H9 (cell line): ENCODE results near the gene RERE. TPM values are rescaled to one million over a fixed set of nuclear protein-coding genes. Genes with fewer than 3 reads are reported as not detected.

Experiments
- DNase-seq: peaks from one replicate; pipeline ENCODE4 v3.0.0-alpha.2; 2017
- H2AFZ ChIP-seq: one replicate; pipeline ENCODE4 v1.6.1; 2013; ENCODE audit warnings: mild to moderate bottlenecking, low read length, control low read depth, moderate library complexity
- H2AK5ac ChIP-seq: 2 replicates; pipeline ENCODE4 v1.6.1; 2013; ENCODE audit warnings: low read length, control low read depth, mixed read lengths; ENCODE audit not compliant: insufficient read length
- H2BK120ac ChIP-seq: one replicate; pipeline ENCODE4 v1.6.1; 2013; ENCODE audit warnings: low read depth, mild to moderate bottlenecking, low read length, control low read depth, inconsistent platforms; ENCODE audit not compliant: poor library complexity, severe bottlenecking
- H2BK12ac ChIP-seq: 2 replicates; pipeline ENCODE4 v1.6.1; 2013; ENCODE audit warnings: low read length, control low read depth, mixed read lengths, low read depth; ENCODE audit not compliant: insufficient read length
- H2BK15ac ChIP-seq: 2 replicates; pipeline ENCODE4 v1.6.1; 2013; ENCODE audit warnings: low read depth, low read length, control low read depth
- H2BK20ac ChIP-seq: one replicate; pipeline ENCODE4 v1.6.1; 2013; ENCODE audit warnings: low read depth, mild to moderate bottlenecking, low read length, control low read depth, inconsistent platforms; ENCODE audit not compliant: poor library complexity, severe bottlenecking
- H2BK5ac ChIP-seq: 2 replicates; pipeline ENCODE4 v1.6.1; 2013; ENCODE audit warnings: low read length, control low read depth, mixed read lengths; ENCODE audit not compliant: insufficient read length
- H3K14ac ChIP-seq: 2 replicates; pipeline ENCODE4 v1.6.1; 2013; ENCODE audit warnings: low read length, control low read depth; ENCODE audit not compliant: insufficient read depth
- H3K18ac ChIP-seq: 2 replicates; pipeline ENCODE4 v1.6.1; 2013; ENCODE audit warnings: low read depth, mild to moderate bottlenecking, mixed read lengths, low read length, control low read depth; ENCODE audit not compliant: insufficient read length
- H3K23ac ChIP-seq: 2 replicates; pipeline ENCODE4 v1.6.1; 2013; ENCODE audit warnings: low read length, control low read depth, mixed read lengths, low read depth; ENCODE audit not compliant: insufficient read length
- H3K23me2 ChIP-seq: 2 replicates; pipeline ENCODE4 v1.6.1; 2013; ENCODE audit warnings: low read depth, mild to moderate bottlenecking, mixed read lengths, low read length, control low read depth; ENCODE audit not compliant: insufficient read length, poor library complexity, severe bottlenecking
- H3K27ac ChIP-seq: 2 replicates; pipeline ENCODE4 v1.5.1; 2013; ENCODE audit warnings: low read length, control low read depth, mixed read lengths, low read depth; ENCODE audit not compliant: insufficient read length
- H3K27me3 ChIP-seq: 2 replicates; pipeline ENCODE4 v1.6.1; 2013; ENCODE audit warnings: low read length, control low read depth, inconsistent platforms; ENCODE audit not compliant: insufficient read depth
- H3K4ac ChIP-seq: 2 replicates; pipeline ENCODE4 v1.6.1; 2013; ENCODE audit warnings: low read depth, mild to moderate bottlenecking, control low read depth, inconsistent platforms, low read length, moderate library complexity
- H3K4me1 ChIP-seq: 2 replicates; pipeline ENCODE4 v1.6.1; 2013; ENCODE audit warnings: low read length, control low read depth, inconsistent platforms; ENCODE audit not compliant: insufficient read depth
- H3K4me2 ChIP-seq: 2 replicates; pipeline ENCODE4 v1.6.1; 2013; ENCODE audit warnings: low read length, control low read depth, mixed read lengths; ENCODE audit not compliant: insufficient read length, insufficient read depth
- H3K56ac ChIP-seq: 2 replicates; pipeline ENCODE4 v1.6.1; 2013; ENCODE audit warnings: low read depth, mild to moderate bottlenecking, mixed read lengths, low read length, control low read depth; ENCODE audit not compliant: insufficient read length
- H3K79me1 ChIP-seq: 2 replicates; pipeline ENCODE4 v1.6.1; 2013; ENCODE audit warnings: low read depth, mild to moderate bottlenecking, moderate library complexity, low read length, control low read depth, inconsistent platforms; ENCODE audit not compliant: insufficient read depth, poor library complexity, severe bottlenecking
- H3K79me2 ChIP-seq: 2 replicates; pipeline ENCODE4 v1.6.1; 2013; ENCODE audit warnings: low read length, control low read depth, inconsistent platforms; ENCODE audit not compliant: insufficient read depth
- H3K9ac ChIP-seq: 2 replicates; pipeline ENCODE4 v1.6.1; 2013; ENCODE audit warnings: low read length, control low read depth, mixed read lengths; ENCODE audit not compliant: insufficient read length; ENCODE audit errors: extremely low read depth
- H3K9me3 ChIP-seq: one replicate; pipeline ENCODE4 v1.6.1; 2013; ENCODE audit warnings: low read depth, low read length, inconsistent platforms; ENCODE audit not compliant: control insufficient read depth
- H3T11ph ChIP-seq: one replicate; pipeline ENCODE4 v1.6.1; 2013; ENCODE audit warnings: mild to moderate bottlenecking, low read length, control low read depth, inconsistent platforms
- H4K20me1 ChIP-seq: one replicate; pipeline ENCODE4 v1.6.1; 2013; ENCODE audit not compliant: control insufficient read depth, insufficient read length, insufficient read depth
- H4K5ac ChIP-seq: 2 replicates; pipeline ENCODE4 v1.6.1; 2013; ENCODE audit warnings: low read depth, mild to moderate bottlenecking, mixed read lengths, low read length, control low read depth; ENCODE audit not compliant: insufficient read length
- H4K8ac ChIP-seq: replicated peaks from 2 replicates; pipeline ENCODE4 v1.6.1; 2013; ENCODE audit warnings: low read length, control low read depth, mixed read lengths, low read depth; ENCODE audit not compliant: insufficient read length
- H4K91ac ChIP-seq: 2 replicates; pipeline ENCODE4 v1.6.1; 2013; ENCODE audit warnings: low read depth, mild to moderate bottlenecking, moderate library complexity, mixed read lengths, low read length, control low read depth; ENCODE audit not compliant: insufficient read length
- H3K27ac Mint-ChIP-seq, 3 experiments: 2 replicates in 2 of 3; 3 replicates in 1 of 3; pipeline ENCODE4 v1.8.0; 2020 to 2021; ENCODE audit warnings: mixed read lengths in 3 of 3, mild to moderate bottlenecking in 1 of 3, moderate library complexity in 1 of 3
- H3K27me3 Mint-ChIP-seq: 2 replicates; pipeline ENCODE4 v1.8.0; 2021; ENCODE audit warnings: low read depth, mild to moderate bottlenecking, moderate library complexity, mixed read lengths
- H3K36me3 Mint-ChIP-seq, 3 experiments: 2 replicates in 2 of 3; 3 replicates in 1 of 3; pipeline ENCODE4 v1.8.0; 2020 to 2021; ENCODE audit warnings: low read depth in 3 of 3, mixed read lengths in 3 of 3; ENCODE audit not compliant: insufficient read depth in 1 of 3
- H3K4me1 Mint-ChIP-seq, 2 experiments: 2 replicates each; pipeline ENCODE4 v1.8.0; 2020; ENCODE audit warnings: mixed read lengths in 2 of 2
- H3K4me3 Mint-ChIP-seq, 2 experiments: 2 replicates in 1 of 2; 3 replicates in 1 of 2; pipeline ENCODE4 v1.8.0; 2020 to 2021; ENCODE audit warnings: mild to moderate bottlenecking in 2 of 2, mixed read lengths in 2 of 2, moderate library complexity in 1 of 2
- H3K9me3 Mint-ChIP-seq, 2 experiments: 2 replicates in 1 of 2; 3 replicates in 1 of 2; pipeline ENCODE4 v1.8.0; 2020; ENCODE audit warnings: mild to moderate bottlenecking in 2 of 2, mixed read lengths in 2 of 2, moderate library complexity in 1 of 2
- WGBS: extraction: QIAGEN DNeasy Blood & Tissue Kit; methylation state at CpG from one replicate; pipeline ENCODE4 v1.1.7; 2013; ENCODE audit warnings: missing lambda C conversion rate, low lambda C conversion rate, mixed read lengths; ENCODE audit not compliant: insufficient read length; ENCODE audit errors: extremely low coverage; 5-methylcytosine and 5-hydroxymethylcytosine counted together
- total RNA-seq: library from RNA; stranded (reverse); gene quantifications from 2 replicates; pipeline ENCODE4 v1.2.1, GENCODE V29; 2021
- TF ChIP-seq, protein P1 (sequence below): fragments of 200-600 bp; sonication (generic); conservative IDR thresholded peaks from 3 replicates; pipeline ENCODE4 v1.8.0; 2021; ENCODE audit warnings: antibody characterized with exemption, mild to moderate bottlenecking

The RERE gene
- total RNA-seq, 1 experiment from 2014 or later: 103 TPM

DNA sequence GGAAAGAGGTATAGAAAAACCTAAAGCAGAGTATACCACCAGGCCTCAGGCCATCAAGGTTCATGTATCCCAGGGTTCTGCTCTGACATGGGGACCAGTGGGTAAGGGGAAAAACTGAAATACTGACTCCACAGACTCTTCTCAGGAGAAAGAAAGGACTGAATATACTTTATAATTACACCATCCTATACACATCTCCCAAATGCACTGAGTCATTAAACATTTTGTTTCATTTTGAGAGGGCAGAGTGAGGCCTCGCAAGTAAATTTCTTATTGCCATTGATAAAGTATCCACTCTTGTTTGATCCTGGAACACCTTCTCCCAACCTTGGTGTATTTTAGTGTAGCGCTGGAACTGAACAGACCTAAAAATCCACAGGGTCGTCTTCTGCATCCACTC lies 251.6 kb downstream of the RERE start:
- Histone ChIP-seq H3K4me2 (no peak overlapping the region), H3K18ac (no peak overlapping the region), H2AFZ (no peak overlapping the region), H3T11ph (no peak overlapping the region), H2BK12ac (no peak overlapping the region), H2BK20ac (no peak overlapping the region), H3K79me2 (peaks cover 11% of the 10 kb centered on the region; the same call in 1 of the 2 replicates), H3K23ac (no peak overlapping the region), H4K91ac (no peak overlapping the region), H2BK120ac (no peak overlapping the region), H3K9me3 (no peaks in the 10 kb centered on the region), H3K9ac (no peak overlapping the region), H4K5ac (no peak overlapping the region), H3K14ac (no peak overlapping the region), H3K27me3 (no peaks in the 10 kb centered on the region), H3K4me1 (peaks cover 3% of the 10 kb centered on the region; the same call in 1 of the 2 replicates), H4K8ac (no peak overlapping the region), H3K56ac (no peak overlapping the region), H2BK5ac (no peak overlapping the region), H3K23me2 (no peaks in the 10 kb centered on the region), H2BK15ac (no peak overlapping the region), H3K4ac (no peak overlapping the region), H3K27ac (no peak overlapping the region), H4K20me1 (no peaks in the 10 kb centered on the region), H2AK5ac (no peak overlapping the region), H3K79me1 (peaks cover 4% of the 10 kb centered on the region)
- Mint-ChIP-seq H3K27ac (peak overlapping the region in 2 of 3 experiments; percentile 22 to 59; a peak in 1 of 7 replicates), H3K27me3 (no peaks in the 10 kb centered on the region), H3K4me3 (no peak overlapping the region), H3K36me3 (peaks cover 0 to 3% (median 0%) of the 10 kb centered on the region in 3 experiments; a peak in 2 of 7 replicates), H3K9me3 (no peaks in the 10 kb centered on the region), H3K4me1 (peaks cover 23 to 30% of the 10 kb centered on the region in 2 experiments)
- TF ChIP-seq, protein P1, sequence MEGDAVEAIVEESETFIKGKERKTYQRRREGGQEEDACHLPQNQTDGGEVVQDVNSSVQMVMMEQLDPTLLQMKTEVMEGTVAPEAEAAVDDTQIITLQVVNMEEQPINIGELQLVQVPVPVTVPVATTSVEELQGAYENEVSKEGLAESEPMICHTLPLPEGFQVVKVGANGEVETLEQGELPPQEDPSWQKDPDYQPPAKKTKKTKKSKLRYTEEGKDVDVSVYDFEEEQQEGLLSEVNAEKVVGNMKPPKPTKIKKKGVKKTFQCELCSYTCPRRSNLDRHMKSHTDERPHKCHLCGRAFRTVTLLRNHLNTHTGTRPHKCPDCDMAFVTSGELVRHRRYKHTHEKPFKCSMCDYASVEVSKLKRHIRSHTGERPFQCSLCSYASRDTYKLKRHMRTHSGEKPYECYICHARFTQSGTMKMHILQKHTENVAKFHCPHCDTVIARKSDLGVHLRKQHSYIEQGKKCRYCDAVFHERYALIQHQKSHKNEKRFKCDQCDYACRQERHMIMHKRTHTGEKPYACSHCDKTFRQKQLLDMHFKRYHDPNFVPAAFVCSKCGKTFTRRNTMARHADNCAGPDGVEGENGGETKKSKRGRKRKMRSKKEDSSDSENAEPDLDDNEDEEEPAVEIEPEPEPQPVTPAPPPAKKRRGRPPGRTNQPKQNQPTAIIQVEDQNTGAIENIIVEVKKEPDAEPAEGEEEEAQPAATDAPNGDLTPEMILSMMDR: no peak
- no CpG with 5 or more reads among the region's 3 CpGs for WGBS
- DNase-seq: no peak
